Hematopoietic multipotent progenitor cell treated with erythropoietin and hydrocortisone succinate and interleukin-3 and kit ligand, for 6 days (in vitro differentiated cells): ENCODE data around the gene ZBTB49.
"Not testable (repeated sequence)": the region's sequence is repeated elsewhere in the genome, so short reads cannot be mapped to it uniquely, and the experiment has no call there.

Experiments
- DNase-seq: peaks from one replicate; pipeline ENCODE4 v3.0.0-alpha.2; 2015

Gene ZBTB49

GRCh38 chr4:4327652-4328121 is 37.6 kb downstream of the ZBTB49 start:
- DNase-seq: peak; percentile 50

DNA sequence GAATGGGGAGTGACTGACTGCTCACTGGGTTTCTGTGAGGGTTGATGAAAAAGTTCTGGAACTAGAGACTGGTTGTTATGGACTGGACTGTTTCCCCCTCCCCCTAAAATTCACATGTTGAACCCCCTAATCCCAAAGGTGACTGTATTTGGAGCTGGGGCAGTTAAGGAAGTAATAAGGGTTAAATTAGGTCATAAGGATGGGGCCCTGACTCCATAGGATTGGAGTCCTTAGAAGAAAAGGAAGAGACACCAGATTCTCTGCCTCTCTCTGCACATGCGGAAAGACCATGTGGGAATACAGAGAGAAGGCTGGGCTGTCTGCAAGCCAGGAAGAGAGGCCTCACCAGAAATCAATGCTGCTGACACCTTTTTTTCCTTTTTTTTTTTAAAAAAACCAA is 38.2 kb downstream of the ZBTB49 start:
- DNase-seq: no peak

GRCh38 chr4:4328840-4329239 is 38.8 kb downstream of the ZBTB49 start:
- no peak for DNase-seq

- no peak for DNase-seq
Measured at GRCh38 chr4:4329496-4329895, 39.4 kb downstream of the ZBTB49 start.

- DNase-seq: no peak
Measured at GRCh38 chr4:4330794-4331193, 40.7 kb downstream of the ZBTB49 start.

DNA sequence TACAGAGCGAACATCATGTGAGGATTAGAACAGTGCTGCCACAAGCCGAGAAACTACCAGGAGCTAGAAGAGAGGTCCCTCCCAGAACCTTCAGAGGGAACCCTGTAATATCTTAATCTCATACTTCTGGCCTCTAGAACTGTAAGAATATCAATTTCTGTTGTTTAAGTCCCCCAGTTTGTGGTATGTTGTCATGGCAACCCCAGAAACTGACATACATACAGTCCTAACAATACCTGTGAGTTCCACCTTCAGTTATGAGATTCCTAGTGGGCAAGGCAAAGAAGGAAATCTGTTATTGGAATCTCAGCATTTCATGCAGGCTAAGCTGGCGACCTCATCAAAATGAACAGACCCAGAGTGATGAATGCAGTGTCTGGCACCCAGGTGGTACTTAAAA is 42.5 kb downstream of the ZBTB49 start:
- peak; percentile 41 for DNase-seq

DNA sequence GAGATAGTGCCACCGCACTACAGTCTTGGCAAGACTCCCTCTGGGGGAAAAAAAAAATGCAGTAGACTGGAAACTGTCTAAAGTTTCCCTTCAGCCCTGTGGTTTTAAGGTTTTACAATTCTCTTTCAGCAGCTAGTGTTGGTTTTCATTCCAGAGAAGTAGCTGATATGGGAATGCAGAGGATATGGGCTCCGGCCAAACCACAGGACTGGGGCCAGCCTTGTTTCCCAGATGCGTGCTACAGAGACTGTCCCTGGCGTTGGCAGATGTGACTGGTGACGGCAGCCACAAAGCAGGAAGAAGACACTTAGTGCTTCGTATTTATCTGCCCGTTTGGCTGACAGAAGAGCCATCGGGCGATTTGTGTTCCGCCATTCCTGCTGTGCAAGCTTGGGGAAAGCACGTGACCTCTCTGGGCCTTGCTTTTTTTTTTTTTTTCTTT is 43.2 kb downstream of the ZBTB49 start:
- DNase-seq: peak; percentile 91

GRCh38 chr4:4334798-4335520 is 44.9 kb downstream of the ZBTB49 start:
- peak; percentile 87 for DNase-seq

DNA sequence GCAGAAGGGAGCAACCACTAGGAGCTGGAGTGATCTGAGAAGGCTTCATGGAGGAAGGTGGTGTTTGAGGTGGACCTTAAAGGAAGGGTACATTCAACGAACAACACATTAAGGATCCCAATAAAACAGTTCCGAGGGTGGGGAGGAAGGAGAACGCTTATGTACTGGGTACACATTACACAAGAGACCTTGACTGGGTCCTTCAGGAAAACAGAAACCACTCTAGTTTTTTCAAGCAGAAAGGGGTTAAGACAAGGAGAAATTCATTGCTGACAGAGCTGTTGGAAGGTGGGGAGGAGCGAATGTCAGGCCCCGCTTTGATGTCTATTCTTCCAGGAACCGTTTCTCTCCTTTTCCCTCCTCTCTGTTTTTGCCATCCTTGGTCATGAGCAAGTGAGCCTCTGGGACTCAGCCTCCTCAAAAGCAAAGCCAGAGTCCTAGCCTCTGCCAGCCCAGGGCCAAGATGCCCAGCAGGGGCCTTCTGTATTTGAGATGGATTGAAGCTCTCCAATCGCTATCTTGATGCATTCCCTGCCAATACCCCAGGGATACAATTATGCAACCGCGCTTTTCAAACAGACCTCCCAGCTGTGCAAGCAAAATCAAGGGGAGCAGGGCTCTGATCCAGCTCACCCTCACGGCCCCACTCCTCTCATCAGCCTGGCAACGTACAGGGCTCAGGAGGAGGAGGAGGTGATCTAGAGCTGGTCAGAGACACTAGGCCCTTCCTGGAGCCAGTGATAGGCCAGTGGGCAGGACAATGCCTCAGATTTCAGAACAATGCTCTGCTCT is 48.4 kb downstream of the ZBTB49 start:
- no peak for DNase-seq

DNA sequence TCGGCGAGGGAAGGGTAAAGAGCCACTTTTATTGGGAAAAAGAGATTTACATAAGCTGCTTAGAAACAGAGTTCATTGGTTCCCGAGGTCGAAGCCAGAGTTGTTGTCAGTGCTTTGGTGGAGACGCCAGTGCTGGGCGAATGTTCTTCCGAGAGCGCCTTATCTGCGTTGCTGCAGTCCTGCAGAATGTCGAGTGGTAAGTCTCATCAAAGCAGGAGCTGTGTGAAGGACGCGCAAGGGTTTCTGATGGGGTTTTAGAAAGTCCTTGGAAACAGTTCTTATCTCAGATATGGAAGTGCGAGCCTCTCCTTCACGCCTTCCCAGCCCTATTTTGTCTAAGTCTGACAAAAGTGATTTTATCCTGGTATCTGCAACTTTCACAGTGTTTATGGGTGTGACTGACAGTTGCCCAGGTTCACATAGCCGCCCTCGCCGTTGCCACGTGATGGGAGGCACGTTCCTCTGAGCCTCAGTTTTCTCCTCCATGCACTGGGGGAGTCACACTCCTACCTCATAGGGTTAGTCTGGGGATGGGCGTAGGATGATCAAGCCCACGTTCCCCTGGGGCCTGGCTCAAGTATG is 49.5 kb downstream of the ZBTB49 start:
- peak; percentile 91 for DNase-seq

GRCh38 chr4:4341861-4342650 is 52.0 kb downstream of the ZBTB49 start:
- no peak for DNase-seq

DNA sequence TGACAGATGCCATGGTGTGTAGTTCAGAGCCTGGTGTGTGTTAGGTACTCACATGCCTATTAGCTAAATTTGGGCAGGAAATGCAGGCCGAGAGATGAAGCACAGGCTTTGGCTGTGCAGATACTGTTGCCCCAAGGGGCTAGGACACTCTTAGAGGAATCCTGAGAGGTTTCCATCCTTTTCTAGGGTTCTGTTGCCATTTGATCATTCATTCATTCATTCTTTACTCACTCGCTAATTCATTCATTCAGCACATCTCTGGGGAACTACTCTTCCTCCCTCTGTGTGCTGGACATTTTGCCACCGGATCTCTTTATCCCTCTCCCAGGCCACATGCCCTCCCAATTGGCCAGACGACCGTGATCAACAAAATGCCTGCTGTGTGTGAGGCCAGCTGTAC is 53.0 kb downstream of the ZBTB49 start:
- DNase-seq: no peak

DNA sequence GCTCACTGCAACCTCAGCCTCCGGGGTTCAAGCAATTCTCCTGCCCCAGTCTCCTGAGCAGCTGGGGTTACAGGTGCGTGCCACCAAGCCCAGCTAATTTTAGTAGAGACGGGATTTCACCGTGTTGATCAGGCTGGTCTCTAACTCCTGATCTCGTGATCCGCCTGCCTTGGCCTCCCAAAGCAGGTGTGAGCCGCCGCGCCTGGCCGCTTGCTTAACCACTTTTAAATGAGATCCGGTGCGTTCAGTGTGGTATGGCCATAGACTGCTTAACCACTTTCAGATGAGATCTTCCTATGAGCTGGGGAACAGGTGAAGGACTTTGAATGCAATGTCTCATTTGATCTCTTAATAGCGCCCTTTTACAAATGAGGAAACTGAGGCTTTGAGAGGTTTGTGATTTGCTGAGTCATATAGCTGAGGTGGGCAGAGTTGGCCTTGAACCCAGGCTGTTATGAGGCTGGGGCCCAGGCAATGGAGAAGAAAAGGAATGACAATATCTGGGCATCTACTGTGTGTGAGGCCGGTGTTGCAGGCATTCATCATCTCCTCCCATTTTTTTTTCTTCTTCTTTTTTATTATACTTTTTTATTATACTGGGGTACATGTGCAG is 55.0 kb downstream of the ZBTB49 start:
- no peak for DNase-seq

- no peak for DNase-seq
Measured at GRCh38 chr4:4347585-4347984, 57.5 kb downstream of the ZBTB49 start.

GRCh38 chr4:4348585-4348984 is 58.5 kb downstream of the ZBTB49 start:
- DNase-seq: not testable (repeated sequence)

- peak; percentile 53 for DNase-seq
Measured at GRCh38 chr4:4349867-4350266, 59.8 kb downstream of the ZBTB49 start.

- no peak for DNase-seq
Measured at GRCh38 chr4:4350909-4351308, 60.9 kb downstream of the ZBTB49 start.

- no peak for DNase-seq
Measured at GRCh38 chr4:4355302-4355701, 65.3 kb downstream of the ZBTB49 start.

DNA sequence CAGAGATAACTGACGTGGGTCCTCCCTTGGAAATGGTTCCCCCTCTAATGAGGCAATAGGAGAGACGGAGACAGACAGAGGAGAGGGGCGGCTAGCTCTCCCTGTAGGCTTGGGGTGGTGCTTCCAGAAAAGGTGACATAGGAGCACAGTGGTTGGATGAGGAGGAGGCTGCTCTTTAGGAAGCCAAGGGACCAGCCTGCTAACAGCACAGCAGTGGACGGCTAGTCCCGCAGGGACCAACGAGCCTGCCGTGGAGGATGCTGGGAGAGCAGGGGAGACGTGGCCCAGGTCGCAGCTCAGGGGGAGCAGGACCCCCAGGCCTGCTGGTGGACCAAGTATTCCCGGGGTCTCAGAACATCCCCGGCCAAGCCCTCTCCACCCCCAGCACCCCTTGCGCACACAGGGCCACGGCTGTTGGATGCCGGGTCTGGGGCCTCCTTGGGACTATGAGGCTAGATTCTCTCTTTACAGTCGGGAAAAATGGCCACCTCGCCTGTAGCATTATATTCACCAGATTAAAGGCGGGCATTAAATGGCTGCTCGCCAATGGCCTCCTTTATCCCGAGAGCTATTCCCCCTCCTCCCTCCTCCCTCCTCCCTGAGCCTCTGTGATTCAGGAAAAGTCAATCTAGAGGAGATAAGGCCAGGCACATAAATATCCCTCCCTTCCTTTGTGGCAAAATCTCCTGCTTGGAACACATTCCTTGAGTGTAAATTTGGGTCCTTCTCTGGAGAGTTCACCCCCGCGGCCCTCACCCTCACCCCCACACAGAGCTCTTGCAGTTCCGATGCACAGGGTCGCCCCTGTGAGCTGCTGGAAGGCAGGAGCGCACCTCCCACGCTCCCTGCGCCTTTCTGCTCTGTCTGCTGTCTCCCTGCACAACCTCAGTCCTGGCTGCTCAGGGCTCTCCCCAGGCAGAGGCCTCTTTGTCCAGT is 66.3 kb downstream of the ZBTB49 start:
- DNase-seq: no peak

DNA sequence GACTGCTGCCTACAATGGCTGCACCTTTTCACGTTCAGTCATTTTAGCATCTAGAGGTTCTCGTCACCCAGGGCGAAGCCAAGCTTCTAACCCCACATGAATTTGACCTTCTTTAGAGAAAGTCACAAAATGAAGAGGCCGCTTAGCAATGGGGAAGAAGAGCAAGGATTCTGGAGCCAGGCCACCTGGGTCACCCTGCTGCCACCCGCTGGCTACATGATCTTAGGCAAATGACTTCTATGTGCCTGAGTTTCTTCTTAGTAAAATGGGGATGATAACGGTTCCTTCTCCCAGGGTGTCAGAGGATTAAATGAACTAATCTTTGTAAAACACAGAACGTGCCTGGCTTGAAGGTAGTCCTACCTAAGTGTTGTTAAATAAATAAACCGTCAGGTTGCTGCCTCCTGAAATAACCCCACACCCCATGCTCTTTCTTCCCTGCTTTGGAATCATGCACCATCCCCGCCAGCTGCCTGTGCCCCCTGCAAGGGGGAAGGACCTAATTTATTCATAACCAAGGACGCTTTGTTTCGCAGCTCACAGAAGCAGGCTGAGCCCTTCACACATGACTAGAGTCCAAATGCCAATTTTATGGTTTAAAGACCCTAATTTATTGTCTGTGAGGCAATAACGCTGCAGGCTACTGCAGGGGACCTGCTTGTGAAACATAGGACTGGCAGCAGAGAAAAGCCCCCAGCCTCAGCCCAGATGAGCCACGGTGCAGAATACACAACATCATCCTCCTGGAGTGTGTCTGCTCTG is 68.2 kb downstream of the ZBTB49 start:
- DNase-seq: no peak

DNA sequence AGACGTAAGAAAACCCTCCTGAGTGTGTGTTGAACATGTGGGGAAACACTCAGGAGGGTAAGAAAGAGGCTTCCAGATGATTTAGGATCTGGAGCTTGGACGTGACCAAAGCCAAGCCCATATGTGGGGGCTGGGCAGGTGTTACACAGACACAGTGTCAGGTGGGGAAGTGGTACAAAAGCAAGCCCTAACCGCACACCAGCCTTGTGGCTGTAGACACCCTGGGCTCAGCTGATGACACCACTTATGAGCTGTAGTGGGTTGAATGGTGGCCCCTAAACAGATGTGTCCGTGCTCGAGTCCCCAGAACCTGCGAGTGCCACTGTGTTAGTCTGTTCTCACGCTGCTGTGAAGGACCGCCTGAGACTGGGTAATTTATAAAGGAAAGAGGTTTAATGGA is 71.8 kb downstream of the ZBTB49 start:
- no peak for DNase-seq
